ENCODE data around the gene FTO.

Gene FTO

DNA sequence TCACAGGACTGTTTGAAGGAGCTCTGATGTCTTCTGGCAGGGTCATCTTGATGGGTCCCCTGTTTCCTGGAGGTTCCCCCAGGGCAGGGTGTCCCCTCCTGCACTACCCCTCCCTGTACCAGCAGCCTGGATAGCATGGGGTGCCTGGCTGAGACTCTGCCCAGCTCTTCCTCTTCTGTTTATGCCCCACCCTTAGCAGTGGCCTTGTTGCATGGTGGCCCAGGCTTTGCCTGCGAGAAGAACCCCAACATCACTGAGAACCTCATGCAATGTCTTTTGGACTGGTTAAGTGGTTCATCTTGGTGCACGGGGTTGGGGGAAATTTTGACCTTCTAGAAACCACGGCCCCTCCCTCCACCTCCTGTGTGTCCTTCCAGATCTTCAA is 460.8 kb downstream of the FTO start:
- Histone ChIP-seq H3K4me3 (ENCODE audit: low read depth in 1 of 2, low read length in 1 of 2) (no peak overlapping the region), H3K4me1 (ENCODE audit: control insufficient read depth in 1 of 2, insufficient read depth in 1 of 2, low read depth in 1 of 2, low read length in 1 of 2) (no peaks in the 10 kb centered on the region), H3K36me3 (no peaks in the 10 kb centered on the region), H3K27ac (no peak overlapping the region), H3K27me3 (no peaks in the 10 kb centered on the region), H3K9me3 (no peaks in the 10 kb centered on the region)
- TF ChIP-seq, protein P1, sequence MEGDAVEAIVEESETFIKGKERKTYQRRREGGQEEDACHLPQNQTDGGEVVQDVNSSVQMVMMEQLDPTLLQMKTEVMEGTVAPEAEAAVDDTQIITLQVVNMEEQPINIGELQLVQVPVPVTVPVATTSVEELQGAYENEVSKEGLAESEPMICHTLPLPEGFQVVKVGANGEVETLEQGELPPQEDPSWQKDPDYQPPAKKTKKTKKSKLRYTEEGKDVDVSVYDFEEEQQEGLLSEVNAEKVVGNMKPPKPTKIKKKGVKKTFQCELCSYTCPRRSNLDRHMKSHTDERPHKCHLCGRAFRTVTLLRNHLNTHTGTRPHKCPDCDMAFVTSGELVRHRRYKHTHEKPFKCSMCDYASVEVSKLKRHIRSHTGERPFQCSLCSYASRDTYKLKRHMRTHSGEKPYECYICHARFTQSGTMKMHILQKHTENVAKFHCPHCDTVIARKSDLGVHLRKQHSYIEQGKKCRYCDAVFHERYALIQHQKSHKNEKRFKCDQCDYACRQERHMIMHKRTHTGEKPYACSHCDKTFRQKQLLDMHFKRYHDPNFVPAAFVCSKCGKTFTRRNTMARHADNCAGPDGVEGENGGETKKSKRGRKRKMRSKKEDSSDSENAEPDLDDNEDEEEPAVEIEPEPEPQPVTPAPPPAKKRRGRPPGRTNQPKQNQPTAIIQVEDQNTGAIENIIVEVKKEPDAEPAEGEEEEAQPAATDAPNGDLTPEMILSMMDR (IDR thresholded peaks at IDR 0.05), result no peak

DNA sequence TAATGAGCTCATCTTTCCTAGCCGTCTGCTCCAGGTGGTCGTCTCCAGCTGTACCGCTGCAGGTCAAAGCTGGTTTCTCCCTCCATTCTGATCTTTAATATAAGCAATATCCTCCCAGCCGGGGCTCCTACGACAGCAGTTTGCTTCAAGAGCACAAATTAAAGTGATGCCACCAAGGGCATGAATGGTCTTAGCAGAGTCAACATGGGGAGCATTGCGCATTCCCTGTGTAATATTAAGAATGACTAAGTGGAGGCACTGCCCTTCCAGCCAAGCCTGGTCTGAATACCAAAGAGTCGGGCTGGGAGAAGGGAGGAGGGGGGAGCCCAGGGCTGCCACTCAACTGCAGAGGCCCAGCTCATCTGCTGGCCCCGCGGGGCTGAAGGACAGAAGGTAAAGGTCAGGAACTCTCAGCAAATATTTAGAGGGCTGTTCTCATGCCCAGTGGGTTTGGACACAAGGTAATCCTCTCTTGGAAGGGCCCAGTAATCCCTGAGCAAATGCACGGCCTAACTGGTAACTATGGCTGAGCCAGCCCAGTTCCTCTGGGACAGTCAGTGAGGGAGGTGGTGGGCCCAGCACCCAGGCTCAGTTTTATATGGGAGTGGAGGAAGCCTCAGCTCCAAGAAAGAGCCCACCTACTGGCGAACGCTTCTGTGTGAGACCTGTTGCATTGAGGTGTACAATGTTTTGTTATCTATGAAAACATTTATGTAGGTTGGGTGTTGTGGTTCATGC is 461.4 kb downstream of the FTO start:
- H3K4me3 ChIP-seq (ENCODE audit: low read depth in 1 of 2, low read length in 1 of 2), result no peak overlapping the region

GRCh38 chr16:54165912-54166865 is 462.2 kb downstream of the FTO start:
- H3K4me1 ChIP-seq (ENCODE audit: control insufficient read depth in 1 of 2, insufficient read depth in 1 of 2, low read depth in 1 of 2, low read length in 1 of 2), result no peaks in the 10 kb centered on the region
- H3K4me3 ChIP-seq (ENCODE audit: low read depth in 1 of 2, low read length in 1 of 2), result no peak overlapping the region
- H3K27me3 ChIP-seq, result no peaks in the 10 kb centered on the region
- TF ChIP-seq, protein P1 (IDR thresholded peaks at IDR 0.05), result no peak
- H3K36me3 ChIP-seq, result no peaks in the 10 kb centered on the region
- no peak overlapping the region for H3K27ac ChIP-seq
- no peaks in the 10 kb centered on the region for H3K9me3 ChIP-seq

More for the DNA sequence above, 461.4 kb downstream of the FTO start:
- TF ChIP-seq, protein P1 (IDR thresholded peaks at IDR 0.05), result no peak
- H3K4me1 ChIP-seq (ENCODE audit: control insufficient read depth in 1 of 2, insufficient read depth in 1 of 2, low read depth in 1 of 2, low read length in 1 of 2), result no peaks in the 10 kb centered on the region
- no peaks in the 10 kb centered on the region for H3K27me3 ChIP-seq
- H3K36me3 ChIP-seq, result no peaks in the 10 kb centered on the region
- H3K9me3 ChIP-seq, result no peaks in the 10 kb centered on the region
- H3K27ac ChIP-seq, result no peak overlapping the region

GRCh38 chr16:54169112-54169511 is 465.2 kb downstream of the FTO start:
- TF ChIP-seq, protein P1 (IDR thresholded peaks at IDR 0.05), result no peak
- H3K4me3 ChIP-seq (ENCODE audit: low read depth in 1 of 2, low read length in 1 of 2), result no peak overlapping the region
- H3K27ac ChIP-seq, result no peak overlapping the region
- H3K9me3 ChIP-seq, result no peaks in the 10 kb centered on the region
- H3K36me3 ChIP-seq, result no peaks in the 10 kb centered on the region
- peaks cover 0 to 11% of the 10 kb centered on the region in 2 experiments for H3K4me1 ChIP-seq (ENCODE audit: control insufficient read depth in 1 of 2, insufficient read depth in 1 of 2, low read depth in 1 of 2, low read length in 1 of 2)
- peaks cover 10% of the 10 kb centered on the region for H3K27me3 ChIP-seq

GRCh38 chr16:54171626-54172537 is 467.9 kb downstream of the FTO start:
- no peaks in the 10 kb centered on the region for H3K36me3 ChIP-seq
- no peaks in the 10 kb centered on the region for H3K9me3 ChIP-seq
- H3K27ac ChIP-seq, result no peak overlapping the region
- H3K4me1 ChIP-seq (ENCODE audit: control insufficient read depth in 1 of 2, insufficient read depth in 1 of 2, low read depth in 1 of 2, low read length in 1 of 2), result peaks cover 14 to 31% of the 10 kb centered on the region in 2 experiments
- H3K27me3 ChIP-seq, result peaks cover 10% of the 10 kb centered on the region
- TF ChIP-seq, protein P1 (IDR thresholded peaks at IDR 0.05), result no peak
- H3K4me3 ChIP-seq (ENCODE audit: low read depth in 1 of 2, low read length in 1 of 2), result no peak overlapping the region

Measured in neutrophil (primary cell).